DND-41 (cell line): ENCODE measurements around the gene NAA15.

Source experiments
- ATAC-seq: fragments of 200-7000 bp; cut with Tn5 transposase; 3 replicates; pipeline ENCODE4 v1.9.1; 2021; ENCODE audit warnings: low read depth; ENCODE audit not compliant: insufficient read depth
- DNase-seq: peaks from one replicate; pipeline ENCODE4 v3.0.0-alpha.2; 2020
- H2AFZ ChIP-seq: 2 replicates; pipeline ENCODE4 v1.6.0; 2012; ENCODE audit warnings: low read depth, low read length
- H3K27ac ChIP-seq: 2 replicates; pipeline ENCODE4 v1.5.1; 2012; ENCODE audit warnings: low read length, inconsistent platforms
- H3K27me3 ChIP-seq: fragments of 200-600 bp; sonication (generic); 2 replicates; pipeline ENCODE4 v1.6.0; 2012; ENCODE audit warnings: low read length, mild to moderate bottlenecking, inconsistent platforms; ENCODE audit not compliant: insufficient read depth, poor library complexity
- H3K36me3 ChIP-seq: 2 replicates; pipeline ENCODE4 v1.5.1; 2012; ENCODE audit warnings: low read length, inconsistent platforms; ENCODE audit not compliant: insufficient read depth
- H3K4me1 ChIP-seq: 2 replicates; pipeline ENCODE4 v1.5.1; 2012; ENCODE audit warnings: mild to moderate bottlenecking, low read length; ENCODE audit not compliant: insufficient read depth
- H3K4me2 ChIP-seq: 2 replicates; pipeline ENCODE4 v1.6.0; 2012; ENCODE audit warnings: mild to moderate bottlenecking, moderate library complexity, low read length, inconsistent platforms; ENCODE audit not compliant: insufficient read depth
- H3K4me3 ChIP-seq, 2 experiments: fragments of 200-600 bp in 1 of 2; shearing (Covaris generic) in 1 of 2; 2 replicates each; pipeline ENCODE4 v1.5.1; 2012 to 2016; ENCODE audit warnings: inconsistent platforms in 2 of 2, low read length in 2 of 2, mild to moderate bottlenecking in 2 of 2, low read depth in 1 of 2, moderate library complexity in 1 of 2
- H3K79me2 ChIP-seq: 2 replicates; pipeline ENCODE4 v1.6.0; 2012; ENCODE audit warnings: low read length, inconsistent platforms; ENCODE audit not compliant: insufficient read depth
- H3K9ac ChIP-seq: 2 replicates; pipeline ENCODE4 v1.6.0; 2012; ENCODE audit warnings: low read depth, mild to moderate bottlenecking, inconsistent platforms, low read length, moderate library complexity
- H3K9me3 ChIP-seq: 2 replicates; pipeline ENCODE4 v1.5.1; 2012; ENCODE audit warnings: low read length, moderate library complexity, mild to moderate bottlenecking, inconsistent platforms; ENCODE audit not compliant: insufficient read depth, severe bottlenecking
- H4K20me1 ChIP-seq: 2 replicates; pipeline ENCODE4 v1.6.0; 2012; ENCODE audit warnings: low read length; ENCODE audit not compliant: insufficient read depth
- CTCF ChIP-seq: IDR thresholded peaks from 2 replicates; pipeline ENCODE4 v1.5.1; 2012; ENCODE audit warnings: borderline replicate concordance, low read length, moderate library complexity, mild to moderate bottlenecking; ENCODE audit not compliant: poor library complexity, severe bottlenecking; ENCODE audit errors: extremely low read depth
- EZH2 ChIP-seq: IDR thresholded peaks from 3 replicates; pipeline ENCODE4 v1.6.1; 2012; ENCODE audit warnings: borderline replicate concordance, low read depth, mild to moderate bottlenecking, moderate library complexity, low read length, inconsistent platforms; ENCODE audit not compliant: severe bottlenecking

NAA15 gene

GRCh38 chr4:139267301-139267700 lies 34.0 kb upstream of the NAA15 start:
- H3K9ac ChIP-seq = peak overlapping the region; percentile 43; the same call in 1 of the 2 replicates
- H3K4me2 ChIP-seq = peak overlapping the region; percentile 59
- no peak for TF ChIP-seq EZH2
- no peak for TF ChIP-seq CTCF
- H3K27ac ChIP-seq = no peak overlapping the region
- no peak overlapping the region for H3K4me3 ChIP-seq
- no peaks in the 10 kb centered on the region for H3K27me3 ChIP-seq
- no peaks in the 10 kb centered on the region for H3K36me3 ChIP-seq
- ATAC-seq = no peak
- H3K79me2 ChIP-seq = no peaks in the 10 kb centered on the region
- H3K4me1 ChIP-seq = peaks cover 21% of the 10 kb centered on the region
- H3K9me3 ChIP-seq = no peaks in the 10 kb centered on the region
- peak overlapping the region; percentile 82 for H2AFZ ChIP-seq
- no peak for DNase-seq
- H4K20me1 ChIP-seq = no peaks in the 10 kb centered on the region

- no peak for TF ChIP-seq CTCF
- no peak for TF ChIP-seq EZH2
- ATAC-seq = no peak
Observed at GRCh38 chr4:139273835-139274234, 27.5 kb upstream of the NAA15 start.

DNA sequence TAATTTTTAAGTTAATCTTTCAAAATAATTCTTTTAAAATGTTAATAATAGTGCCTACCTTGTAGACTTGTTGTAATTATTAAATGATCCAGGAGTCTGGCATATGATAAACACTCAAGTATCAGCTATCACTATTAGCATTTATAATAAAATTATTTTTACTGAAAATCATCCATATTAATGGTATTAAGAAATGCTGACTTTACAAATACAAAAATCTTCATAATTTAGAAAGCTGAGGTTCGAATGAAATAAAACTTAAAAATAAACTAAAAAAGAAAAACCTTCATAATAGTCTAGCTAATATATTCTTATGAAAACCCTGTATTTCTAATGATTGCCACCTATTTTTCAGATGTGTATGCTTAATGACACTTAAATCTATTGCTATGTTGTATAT lies 26.5 kb upstream of the NAA15 start:
- Histone ChIP-seq H4K20me1 (no peaks in the 10 kb centered on the region), H3K36me3 (no peaks in the 10 kb centered on the region), H3K27ac (no peak overlapping the region), H3K9ac (no peak overlapping the region), H3K27me3 (no peaks in the 10 kb centered on the region), H3K9me3 (no peaks in the 10 kb centered on the region), H3K4me2 (no peak overlapping the region), H3K79me2 (no peaks in the 10 kb centered on the region), H2AFZ (no peak overlapping the region), H3K4me1 (no peaks in the 10 kb centered on the region), H3K4me3 (no peak overlapping the region)
- no peak for TF ChIP-seq EZH2
- no peak for TF ChIP-seq CTCF
- no peak for ATAC-seq
- no peak for DNase-seq

More at GRCh38 chr4:139273835-139274234, 27.5 kb upstream of the NAA15 start:
- Histone ChIP-seq H4K20me1 (no peaks in the 10 kb centered on the region), H3K79me2 (no peaks in the 10 kb centered on the region), H3K9me3 (no peaks in the 10 kb centered on the region), H3K9ac (no peak overlapping the region), H3K4me1 (no peaks in the 10 kb centered on the region), H3K27ac (no peak overlapping the region), H2AFZ (no peak overlapping the region), H3K4me2 (no peak overlapping the region), H3K4me3 (no peak overlapping the region), H3K36me3 (no peaks in the 10 kb centered on the region), H3K27me3 (no peaks in the 10 kb centered on the region)
- DNase-seq = no peak

GRCh38 chr4:139275281-139275735 lies 26.0 kb upstream of the NAA15 start:
- Histone ChIP-seq H4K20me1 (no peaks in the 10 kb centered on the region), H3K4me2 (no peak overlapping the region), H3K36me3 (no peaks in the 10 kb centered on the region), H2AFZ (no peak overlapping the region), H3K79me2 (no peaks in the 10 kb centered on the region), H3K4me1 (no peaks in the 10 kb centered on the region), H3K9me3 (no peaks in the 10 kb centered on the region), H3K27me3 (no peaks in the 10 kb centered on the region), H3K9ac (no peak overlapping the region), H3K27ac (no peak overlapping the region), H3K4me3 (no peak overlapping the region)
- TF ChIP-seq EZH2 (no peak), CTCF (no peak)
- DNase-seq (no peak), ATAC-seq (no peak)
